T-helper 2 cell (primary cell): ENCODE data around the gene FAM174C.

Experiments
- DNase-seq, 5 experiments: peaks; one replicate each; pipeline versions ENCODE4 v3.0.0 to v3.0.0-alpha.2; 2012 to 2022

FAM174C gene

DNA sequence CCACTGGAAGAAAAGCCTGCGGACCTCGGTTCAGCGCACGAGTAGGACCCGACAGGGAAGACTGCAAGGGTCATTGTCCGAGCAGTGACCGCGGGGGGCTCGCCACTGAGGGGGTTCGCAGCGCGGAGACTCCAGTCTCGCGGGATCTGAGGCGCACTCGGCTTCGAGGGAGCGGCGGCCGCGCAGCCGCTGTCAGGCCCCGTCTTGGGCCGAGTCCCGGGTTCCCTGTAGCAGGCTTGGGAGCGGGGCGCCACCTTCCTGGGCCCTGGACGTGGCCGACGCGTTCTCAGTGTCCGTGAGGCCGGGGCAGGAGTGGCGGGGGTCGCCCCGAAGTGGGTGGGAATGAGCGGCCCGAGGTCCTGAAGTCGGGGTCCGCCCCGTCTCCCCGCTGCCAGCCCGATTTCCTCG lies 474 bp upstream of the FAM174C start:
- no peak for DNase-seq

DNA sequence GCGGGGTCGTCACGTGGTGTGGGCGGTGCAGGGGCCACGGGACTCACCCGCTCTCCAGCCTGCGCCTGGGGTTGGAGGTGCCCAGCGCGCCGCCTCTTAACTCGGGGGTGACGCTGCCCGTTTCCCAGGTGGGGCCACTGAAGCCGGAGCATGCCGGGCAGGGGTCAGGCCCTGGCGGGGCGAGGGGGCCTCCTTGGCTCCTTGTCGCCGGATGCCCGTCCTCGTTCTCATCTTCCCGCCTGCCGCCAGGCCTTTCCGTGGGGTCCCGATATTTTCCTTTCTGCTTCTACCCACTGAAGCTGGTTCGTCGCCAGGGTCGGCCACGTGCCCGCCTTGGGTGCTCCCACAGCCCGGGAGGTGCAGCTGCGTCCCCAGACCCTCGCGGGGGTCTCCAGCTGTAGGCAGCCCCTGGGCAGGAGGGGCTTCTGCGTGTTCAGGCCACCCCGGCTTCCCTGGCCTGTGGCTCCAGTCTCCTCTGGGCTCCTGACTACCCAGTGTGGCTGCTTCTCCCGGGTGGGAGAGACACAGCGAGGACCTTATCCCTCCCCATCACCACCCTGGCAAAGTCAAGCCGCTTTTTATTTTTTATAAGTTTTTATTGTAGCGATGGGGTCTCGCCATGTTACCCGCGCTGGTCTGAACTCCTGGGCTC lies 772 bp downstream of the FAM174C start:
- DNase-seq = no peak

DNA sequence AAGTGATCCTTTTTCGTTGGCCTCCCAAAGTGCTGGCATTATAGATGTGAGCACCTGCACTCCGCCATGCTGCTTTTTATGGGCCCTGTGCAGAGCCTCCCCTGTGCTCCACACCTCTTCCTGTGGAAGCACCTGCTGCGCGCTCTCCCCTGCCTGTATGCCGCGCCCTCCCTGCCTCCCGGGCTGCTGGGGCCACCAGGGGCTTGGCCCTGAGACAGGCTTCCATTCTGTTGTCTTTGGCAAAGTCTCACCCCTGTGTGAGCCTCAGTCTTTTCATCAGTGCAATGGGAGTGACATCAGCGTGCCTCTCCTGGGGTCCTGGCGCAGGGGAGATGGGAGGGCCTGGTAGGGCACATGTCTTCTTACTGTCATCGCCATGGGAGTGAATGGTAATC lies 1.3 kb downstream of the FAM174C start:
- DNase-seq = peak in 2 of 5 experiments; percentile 29 to 64

DNA sequence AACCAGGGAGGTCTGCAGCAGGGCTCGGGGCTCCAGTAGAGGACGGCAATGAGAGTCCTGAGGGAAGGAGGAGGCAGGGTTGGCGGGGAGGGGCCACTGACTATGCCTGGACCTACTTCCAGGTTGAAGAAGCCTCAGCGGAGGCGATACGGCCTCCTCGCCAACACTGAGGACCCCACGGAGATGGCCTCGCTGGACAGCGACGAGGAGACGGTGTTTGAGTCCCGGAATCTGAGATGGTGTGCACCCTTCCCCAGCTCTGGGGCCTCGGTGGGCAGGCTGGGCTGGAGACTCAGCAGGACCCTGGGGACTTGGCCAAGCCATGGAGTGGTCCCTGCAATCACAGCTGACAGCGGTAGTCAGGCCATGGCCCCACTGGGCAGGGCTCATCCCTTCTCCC lies 1.7 kb downstream of the FAM174C start:
- DNase-seq = no peak

DNA sequence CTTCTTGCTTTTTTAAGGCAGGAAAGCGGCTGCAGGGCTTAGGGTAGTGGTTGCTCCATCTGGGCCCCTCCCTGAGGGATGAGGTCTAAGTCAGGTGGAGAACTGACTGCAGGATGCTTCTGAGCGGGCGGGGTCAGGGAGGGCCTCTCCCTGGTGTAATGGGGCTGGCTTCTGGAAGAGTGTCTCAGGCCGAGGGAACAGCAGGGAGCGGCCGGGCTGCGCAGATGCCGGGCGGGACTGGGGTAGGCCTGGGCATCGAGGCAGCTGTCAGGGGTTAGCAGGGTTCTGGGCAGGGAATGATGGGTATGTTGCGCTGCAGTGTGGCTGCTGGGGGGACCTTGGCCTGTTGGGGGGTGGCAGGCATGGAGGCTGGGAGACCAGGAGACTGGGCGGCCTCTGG lies 2.7 kb downstream of the FAM174C start:
- no peak for DNase-seq

DNA sequence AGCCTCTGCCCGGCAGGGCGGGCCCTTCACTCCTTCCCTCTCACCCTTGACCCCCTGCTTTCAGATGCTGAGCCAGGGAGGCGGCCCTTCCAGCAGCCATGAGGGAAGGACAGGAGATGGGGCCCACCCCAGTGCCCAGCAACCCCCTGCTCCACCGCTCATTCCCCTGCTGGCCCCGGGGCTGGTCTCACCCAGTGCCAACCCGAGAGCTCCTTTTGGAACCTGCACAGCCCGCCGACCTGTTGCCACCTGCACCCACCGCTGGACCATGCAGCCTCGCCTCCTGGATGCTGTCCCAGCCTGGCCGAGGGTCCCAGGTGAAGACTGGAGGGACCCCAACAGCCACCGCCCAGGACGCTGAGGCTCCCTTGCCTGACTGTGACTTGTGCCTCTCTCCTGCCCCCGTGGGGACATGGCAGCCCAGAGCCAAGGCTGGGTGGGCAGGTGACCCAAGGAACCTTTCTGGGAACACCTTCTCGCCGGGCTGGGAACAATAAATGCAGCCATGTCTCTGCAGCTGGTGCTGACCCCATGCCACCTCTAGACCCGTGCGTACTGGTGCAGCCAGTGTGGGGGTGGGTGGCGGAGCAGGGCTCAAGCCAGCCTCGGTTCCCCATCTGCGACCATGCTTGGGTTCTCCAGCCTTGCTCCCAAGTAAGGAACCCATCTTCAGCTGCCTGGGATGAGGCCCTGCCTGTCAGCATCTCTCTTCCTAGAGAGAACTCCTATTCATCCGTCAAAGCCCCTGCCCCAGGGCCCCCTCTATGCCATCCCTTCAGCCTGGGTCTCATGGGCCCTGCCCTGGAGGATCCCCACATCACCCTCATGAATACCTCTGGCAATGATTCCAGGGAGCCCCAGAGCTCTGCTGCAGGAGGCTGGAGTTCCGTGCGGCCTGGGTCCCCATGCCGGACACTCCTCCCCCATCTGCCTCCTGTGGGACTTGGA lies 3.7 kb downstream of the FAM174C start:
- DNase-seq = no peak

DNA sequence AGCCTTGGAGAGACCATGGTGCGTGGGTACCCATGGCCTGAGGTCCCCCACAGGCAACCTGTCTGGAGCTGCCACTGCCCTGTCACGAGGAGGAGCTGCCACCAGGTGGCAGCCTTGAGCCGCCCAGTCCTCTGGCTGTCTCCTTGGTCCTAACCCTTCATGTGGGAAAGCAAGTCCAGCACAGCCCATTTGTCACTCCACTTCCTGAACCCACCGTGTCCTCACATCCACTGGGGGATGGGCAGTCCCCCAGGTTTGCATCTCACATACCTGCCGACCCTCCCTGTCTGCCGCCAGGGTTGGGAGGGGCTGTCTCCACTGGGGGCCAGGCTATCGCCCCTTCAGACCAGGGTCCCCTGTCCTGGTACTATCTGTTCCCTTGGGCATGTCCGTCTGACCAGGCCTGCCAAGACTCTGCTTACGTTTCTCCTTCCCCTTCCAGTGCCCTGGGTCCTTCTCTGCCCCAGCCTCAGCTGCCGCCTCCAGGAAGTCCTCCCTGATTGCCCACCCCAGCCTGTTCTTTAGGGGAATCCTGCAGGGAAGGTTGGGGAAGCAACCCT lies 4.5 kb downstream of the FAM174C start:
- peak; percentile 54 to 75 (median 67) for DNase-seq

DNA sequence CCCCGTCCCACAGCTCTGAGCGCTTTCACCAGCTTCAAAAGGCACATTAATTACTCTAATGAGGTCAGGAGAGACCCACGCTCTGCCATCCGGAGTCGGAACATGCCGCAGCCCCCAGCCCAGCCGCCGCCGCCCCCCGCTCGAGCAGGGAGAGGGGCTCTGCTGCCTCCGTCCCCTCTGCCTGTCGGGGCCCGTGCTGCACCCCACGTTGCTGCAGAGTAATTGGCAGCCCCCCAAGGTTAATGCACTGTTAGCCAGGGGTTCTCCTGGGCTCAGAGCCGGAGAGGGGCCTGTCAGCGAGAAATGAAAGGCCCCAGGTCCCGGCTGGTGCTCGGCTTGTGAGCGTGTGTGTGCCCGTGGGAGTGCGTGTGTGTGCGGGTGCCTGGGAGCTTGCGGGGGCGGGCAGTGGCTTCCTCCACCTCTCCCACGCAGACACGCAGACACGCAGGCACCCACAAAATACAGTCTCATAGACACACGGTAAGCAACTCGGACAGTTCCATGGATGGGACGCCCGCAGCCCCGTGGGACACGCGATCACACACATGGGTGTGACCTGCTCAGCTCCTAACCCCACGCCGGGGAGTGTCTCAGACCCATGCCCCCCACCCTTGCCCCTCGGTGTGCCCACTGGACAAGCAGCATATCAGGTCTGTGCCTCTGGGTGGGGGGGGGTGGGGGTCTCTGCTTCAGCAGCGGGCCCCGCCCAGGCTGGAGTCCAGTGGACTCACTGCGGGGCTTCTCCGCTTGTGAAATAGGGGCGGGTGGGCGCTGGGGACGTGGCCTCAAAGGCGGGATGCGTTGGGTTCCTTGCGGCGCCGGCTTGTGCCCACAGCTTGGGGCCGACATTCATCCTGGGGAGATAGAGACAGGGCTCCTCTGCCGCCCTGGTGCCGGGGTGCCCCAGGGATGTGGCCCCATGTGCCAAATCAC lies 5.6 kb downstream of the FAM174C start:
- DNase-seq = no peak

DNA sequence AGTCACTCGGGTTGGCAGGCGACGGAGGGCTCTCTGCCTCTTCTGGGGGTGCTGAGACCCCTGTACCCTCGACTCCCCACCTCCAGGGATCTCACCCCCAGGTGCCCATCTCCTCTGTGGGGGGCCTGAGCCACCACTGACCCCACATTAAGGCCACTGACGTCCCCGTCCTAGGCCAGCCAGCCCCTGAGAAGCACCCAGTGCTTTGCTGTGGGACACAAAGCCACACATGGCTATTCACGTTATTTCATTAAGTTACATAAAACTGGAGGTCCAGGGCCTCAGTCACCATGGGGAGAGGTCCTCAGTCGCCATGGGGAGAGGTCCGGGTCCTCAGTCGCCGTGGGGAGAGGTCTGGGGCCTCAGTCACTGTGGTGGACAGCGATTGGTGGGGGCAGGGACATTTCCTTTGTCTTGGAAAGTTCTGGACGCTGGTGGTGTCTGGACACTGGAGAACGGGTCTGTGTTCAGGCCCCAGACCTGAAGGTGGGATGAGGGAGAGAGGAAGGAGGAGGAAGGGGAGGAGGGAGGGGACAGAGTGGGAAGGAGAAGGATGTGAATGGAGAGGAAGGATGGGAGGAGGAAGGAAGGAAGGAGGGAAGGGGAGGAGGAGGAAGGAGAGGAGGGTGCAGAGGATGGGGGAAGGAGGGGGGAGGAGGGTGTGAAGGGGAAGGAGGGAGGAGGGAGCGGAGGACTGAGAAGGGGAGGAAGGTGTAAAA lies 6.4 kb downstream of the FAM174C start:
- DNase-seq = no peak

DNA sequence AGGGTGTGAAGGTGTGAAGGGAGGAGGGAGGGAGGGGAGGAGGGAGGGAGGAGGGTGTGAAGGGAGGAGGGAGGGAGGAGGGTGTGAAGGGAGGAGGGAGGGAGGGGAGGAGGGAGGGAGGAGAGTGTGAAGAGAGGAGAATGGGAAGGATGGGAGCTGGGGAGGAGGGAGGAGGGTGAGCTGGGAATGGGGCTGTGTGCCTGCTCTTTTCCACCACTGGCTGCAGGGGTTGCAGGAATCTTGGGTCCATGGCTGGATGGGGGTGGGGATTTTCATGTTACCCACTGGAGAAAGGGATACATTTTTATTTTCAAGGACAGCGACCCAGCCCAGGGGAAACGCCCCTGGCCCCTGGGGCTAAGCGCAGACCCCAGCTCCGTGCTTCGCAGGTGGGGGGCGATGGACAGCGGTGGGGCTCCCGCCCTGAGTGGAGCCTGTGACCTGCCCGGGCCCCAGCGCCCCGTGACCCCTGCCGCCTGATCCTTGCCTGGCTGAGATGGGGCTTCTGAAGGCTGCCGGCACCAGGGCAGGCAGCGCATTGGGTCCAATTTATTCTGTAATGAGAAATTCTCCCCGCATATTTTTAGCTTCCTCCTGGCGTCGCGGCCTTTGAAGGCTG lies 7.4 kb downstream of the FAM174C start:
- no peak for DNase-seq

DNA sequence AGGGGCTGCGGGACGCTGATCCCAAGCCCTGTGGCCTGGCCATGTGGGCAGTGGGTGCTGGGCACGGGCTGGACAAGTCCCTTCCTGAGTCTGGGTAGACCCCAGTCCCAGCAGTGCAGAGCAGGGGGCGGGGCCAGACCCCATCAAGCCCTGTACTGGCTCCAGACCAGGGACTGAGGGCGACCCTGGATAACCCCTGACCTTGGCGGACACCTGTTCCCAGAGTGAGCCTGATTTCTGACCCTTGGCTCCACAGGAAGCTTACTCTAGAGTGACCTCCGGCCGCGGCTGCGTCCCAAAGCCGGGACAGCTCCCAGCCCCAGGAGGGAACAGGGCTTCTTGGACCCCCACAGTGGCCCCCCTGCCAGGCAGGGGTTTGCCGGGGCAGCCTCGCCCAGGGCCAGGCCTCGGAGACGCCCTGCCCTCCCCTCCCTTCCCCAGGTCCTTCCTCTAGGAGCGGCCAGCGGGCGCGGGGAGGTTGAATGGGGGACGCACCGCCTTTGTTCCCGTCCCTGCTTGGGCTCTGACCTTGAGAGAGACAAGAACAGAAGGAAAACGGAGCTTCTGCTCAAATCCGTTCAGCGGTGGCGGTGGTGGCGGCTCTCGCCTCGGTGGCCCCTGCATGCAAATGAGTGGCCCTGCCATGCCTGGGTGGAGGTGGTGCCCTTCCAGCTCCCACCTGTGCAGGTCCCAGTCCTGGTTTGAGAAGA lies 8.0 kb downstream of the FAM174C start:
- DNase-seq = no peak

DNA sequence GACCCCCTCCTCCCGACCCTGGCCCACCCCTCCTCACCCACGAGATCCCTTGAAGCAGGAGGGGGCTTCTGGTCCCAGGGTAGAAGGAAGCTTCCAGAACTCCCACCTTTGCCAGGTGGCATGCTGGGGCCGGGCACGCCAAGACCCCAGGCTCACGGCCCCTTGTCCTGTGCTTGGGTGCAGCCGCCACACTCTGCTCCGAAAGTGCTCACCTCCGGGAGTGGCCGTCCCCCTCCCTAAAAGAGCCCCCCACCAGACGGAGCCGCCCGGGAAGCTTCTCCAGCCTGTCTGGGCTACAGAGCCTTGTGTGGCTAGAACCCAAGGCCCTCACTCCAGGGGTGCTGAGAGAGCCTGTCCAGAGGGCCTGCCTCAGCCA lies 8.6 kb downstream of the FAM174C start:
- DNase-seq = no peak

DNA sequence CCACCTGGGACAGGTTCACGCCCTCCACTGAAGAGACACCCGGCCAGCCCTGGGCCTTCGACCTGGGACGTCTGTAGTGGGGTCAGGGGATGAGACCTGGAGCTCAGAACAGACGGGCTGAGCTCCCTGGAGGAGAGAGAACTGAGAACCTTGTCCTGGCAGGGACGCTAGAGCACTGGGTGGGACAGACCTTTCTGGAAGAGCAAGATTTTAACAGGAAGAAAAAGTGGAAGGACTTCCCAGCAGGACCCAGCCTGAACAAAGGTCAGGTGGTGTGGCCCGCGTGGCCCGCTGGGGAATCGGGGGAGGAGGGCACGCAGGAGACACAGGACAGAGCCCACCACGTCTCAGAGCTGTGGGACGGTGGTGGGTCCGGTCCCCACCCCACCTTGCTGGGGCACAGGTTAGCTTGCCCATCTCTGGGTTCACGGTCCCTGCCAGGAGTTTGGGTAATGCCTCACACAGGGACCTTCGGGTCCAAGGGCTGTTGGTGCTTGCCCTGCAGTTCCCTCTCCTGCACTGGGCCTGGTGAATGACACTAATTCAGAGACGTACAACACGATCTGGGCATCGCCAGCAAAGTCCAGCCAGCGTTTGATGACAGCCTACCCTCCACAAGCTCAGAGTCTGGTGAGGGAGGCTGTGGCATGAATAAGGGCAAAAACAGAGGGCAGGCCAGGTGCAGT lies 9.1 kb downstream of the FAM174C start:
- no peak for DNase-seq

DNA sequence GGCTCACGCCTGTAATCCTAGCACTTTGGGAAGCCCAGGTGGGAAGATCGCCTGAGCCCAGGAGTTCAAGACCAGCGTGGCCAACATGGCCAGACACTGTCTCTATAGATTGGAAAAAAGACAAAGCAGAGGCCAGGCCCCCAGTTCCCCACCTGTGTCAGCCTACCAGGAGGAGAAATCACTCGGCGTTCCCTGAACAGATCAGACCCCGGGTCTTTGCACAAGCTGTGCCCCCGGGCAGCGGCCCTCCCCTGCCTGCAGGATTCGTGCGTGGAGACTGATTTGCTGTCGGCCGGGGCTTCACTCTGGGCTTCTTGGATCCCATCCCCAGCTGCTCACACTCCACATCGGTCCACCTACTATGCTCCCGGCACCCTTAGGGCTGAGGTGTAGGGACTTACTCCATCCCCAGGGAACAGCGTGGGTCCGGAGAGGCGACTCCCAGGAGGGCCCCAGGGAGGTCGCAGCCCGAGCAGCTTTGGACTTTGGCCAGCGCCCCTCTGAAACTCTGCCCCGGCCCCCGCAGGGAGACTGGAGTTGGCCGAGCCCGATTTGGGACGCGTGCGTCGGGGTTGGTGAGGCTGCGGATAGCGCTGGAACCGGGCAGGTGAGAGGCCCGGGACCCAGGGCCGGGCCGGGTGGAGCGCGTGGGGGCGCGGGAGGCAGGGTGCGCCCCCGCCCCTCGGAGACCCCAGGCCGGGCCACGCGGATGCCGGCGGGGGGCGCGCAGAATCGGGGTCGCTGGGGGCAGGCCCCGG lies 9.8 kb downstream of the FAM174C start:
- DNase-seq = no peak

DNA sequence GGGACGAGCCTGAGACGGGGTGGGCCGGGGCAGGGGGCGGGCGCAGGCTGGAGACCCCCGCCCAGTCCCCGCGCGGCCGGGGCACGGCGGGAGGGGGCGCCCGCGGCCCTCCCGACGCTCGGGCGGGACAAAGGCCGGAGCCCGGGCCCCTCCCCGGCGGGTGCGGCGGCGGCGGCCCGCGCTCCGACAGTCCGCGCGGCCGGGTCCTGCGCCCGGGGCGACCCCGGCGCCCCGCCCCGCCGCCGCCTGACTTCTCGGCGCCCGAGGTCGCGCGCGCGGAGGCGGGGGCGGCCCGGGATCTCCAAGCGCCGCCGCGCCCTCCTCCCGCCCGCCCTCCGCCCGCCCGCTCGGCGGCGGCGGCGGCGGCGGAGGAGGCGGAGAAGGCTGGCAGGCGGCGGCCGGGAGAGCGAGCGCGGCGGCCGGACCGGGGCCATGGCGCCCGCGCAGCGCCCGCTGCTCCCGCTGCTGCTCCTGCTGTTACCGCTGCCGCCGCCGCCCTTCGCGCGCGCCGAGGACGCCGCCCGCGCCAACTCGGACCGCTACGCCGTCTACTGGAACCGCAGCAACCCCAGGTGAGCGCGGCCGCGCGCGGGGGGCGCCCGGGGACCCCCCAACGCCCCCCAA lies 10.5 kb downstream of the FAM174C start, which contains the start of gene EFNA2:
EFNA2 (plus strand) TSS at position 137 of the 624 bp plus-strand sequence; CDS start at position 433, 296 bp downstream.
- no peak for DNase-seq

DNA sequence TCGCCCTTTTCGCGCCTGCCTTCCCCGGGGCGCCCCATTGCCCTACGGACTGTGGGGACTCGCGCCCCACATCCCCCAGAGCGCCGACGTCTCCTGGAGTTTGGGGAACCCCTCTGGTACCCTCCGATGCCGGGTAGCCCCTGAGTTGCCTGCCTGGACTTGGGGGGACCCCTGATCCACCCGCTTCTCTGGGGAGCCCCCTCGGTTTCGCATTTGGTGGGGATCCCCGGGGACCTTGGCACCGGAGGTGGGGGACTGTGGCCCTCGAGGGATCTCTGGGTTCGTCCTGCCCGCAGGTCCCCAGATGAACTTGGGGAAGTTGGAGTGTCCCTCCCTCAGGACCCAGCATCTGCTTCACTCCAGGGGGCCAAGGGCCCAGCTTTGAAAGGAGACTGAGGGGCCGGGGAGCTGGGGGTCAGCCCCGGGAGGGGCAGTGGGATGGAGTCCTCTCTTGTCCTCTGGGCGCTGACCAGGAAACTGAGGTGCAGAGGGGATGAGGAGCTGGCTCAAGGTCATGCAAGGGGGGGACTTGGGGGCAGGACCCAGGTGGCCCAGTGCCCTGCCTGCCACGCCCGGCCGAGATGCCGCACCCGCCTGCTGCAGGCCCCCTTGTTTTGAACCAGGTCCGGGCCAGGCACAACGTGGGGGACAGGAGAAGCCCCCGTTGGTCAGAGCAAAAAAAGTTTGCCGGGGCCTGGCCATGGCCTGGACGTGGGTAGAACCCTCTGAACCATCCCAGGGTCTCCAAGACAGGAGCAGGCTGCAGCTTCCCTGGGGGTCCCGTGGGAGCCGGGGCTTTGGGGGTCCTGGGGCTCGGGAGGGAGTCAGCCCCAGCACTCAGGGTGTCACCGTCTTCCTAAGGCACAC lies 11.4 kb downstream of the FAM174C start:
- no peak for DNase-seq

DNA sequence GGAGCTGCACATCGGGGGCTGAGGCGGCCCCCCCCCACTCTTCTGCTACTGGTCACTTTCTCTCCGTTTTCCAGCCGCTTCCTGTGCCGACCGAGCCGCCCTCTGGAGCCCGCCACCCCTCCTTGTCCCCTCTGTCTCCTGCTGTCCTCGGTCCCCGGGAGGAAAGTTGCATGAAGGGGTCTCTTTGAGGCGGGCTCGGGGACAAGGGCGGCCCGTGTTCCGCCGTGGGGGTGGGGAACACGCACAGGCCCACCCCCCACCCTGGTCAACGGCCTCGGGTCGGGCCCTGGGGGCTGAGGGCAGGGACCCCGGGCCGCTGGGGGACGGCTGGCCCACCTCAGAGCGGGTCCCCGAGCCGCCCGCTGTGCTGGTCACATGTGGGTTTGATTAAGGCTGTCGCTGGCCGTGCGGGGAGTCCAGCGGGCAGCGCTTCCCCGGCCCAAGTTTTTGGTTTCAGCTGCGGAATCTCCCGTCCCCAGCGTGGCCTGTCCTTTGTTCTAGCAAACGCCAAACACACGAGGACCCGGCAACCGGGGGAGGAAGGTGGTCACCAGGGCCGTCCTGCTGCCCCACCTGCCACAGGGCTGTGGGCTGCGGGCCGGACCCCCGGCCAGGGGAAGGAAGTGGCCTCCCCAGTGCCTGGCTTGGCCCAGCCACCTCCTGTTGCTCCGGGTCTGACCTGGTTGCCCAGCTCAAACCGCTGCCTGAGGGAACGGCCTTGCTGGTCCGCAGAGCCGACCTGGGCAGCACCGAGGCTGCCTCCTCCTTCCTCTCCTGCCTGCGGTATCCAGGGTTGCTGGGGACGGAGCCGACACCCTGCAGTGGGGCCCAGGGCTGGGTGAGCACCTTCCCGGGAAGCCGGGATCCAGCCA lies 12.3 kb downstream of the FAM174C start:
- DNase-seq = no peak
